ENCODE results near the gene SKIL. TPM values are rescaled to one million over a fixed set of nuclear protein-coding genes. Genes with fewer than 3 reads are reported as not detected.

Gene SKIL
- total RNA-seq, result 10 to 100 TPM; 20.4 to 32.9 TPM

GRCh38 chr3:170357176-170358041 is at the start of gene SKIL:
Gene SKIL (plus strand): TSS chr3:170357715. CDS start chr3:170360332, 2,617 bp downstream.
- Histone ChIP-seq H3K9me3 (no peaks in the 10 kb centered on the region), H3K27me3 (no peaks in the 10 kb centered on the region), H3K36me3 (peaks cover 7% of the 10 kb centered on the region), H3K4me1 (peaks cover 0 to 41% of the 10 kb centered on the region in 2 donors), H3K27ac (peak within 1 kb of the TSS; percentile 99 to 100), H3K4me3 (peak within 1 kb of the TSS; percentile 92 to 99)
- TF ChIP-seq, protein P1, sequence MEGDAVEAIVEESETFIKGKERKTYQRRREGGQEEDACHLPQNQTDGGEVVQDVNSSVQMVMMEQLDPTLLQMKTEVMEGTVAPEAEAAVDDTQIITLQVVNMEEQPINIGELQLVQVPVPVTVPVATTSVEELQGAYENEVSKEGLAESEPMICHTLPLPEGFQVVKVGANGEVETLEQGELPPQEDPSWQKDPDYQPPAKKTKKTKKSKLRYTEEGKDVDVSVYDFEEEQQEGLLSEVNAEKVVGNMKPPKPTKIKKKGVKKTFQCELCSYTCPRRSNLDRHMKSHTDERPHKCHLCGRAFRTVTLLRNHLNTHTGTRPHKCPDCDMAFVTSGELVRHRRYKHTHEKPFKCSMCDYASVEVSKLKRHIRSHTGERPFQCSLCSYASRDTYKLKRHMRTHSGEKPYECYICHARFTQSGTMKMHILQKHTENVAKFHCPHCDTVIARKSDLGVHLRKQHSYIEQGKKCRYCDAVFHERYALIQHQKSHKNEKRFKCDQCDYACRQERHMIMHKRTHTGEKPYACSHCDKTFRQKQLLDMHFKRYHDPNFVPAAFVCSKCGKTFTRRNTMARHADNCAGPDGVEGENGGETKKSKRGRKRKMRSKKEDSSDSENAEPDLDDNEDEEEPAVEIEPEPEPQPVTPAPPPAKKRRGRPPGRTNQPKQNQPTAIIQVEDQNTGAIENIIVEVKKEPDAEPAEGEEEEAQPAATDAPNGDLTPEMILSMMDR (IDR thresholded peaks at IDR 0.05), result no peak
- DNase-seq (ENCODE audit: low spot score), result peak; percentile 98

GRCh38 chr3:170309046-170309445 is 48.5 kb upstream of the SKIL start:
- Histone ChIP-seq H3K9me3 (no peaks in the 10 kb centered on the region), H3K27ac (no peak overlapping the region), H3K27me3 (no peaks in the 10 kb centered on the region), H3K36me3 (no peaks in the 10 kb centered on the region), H3K4me3 (no peak overlapping the region), H3K4me1 (peaks cover 0 to 3% of the 10 kb centered on the region in 2 donors)
- no peak for DNase-seq (ENCODE audit: low spot score)
- TF ChIP-seq, protein P1 (IDR thresholded peaks at IDR 0.05), result no peak

GRCh38 chr3:170317954-170318353 is 39.6 kb upstream of the SKIL start:
- no peaks in the 10 kb centered on the region for H3K9me3 ChIP-seq
- H3K27me3 ChIP-seq, result no peaks in the 10 kb centered on the region
- TF ChIP-seq, protein P1 (IDR thresholded peaks at IDR 0.05), result no peak
- H3K27ac ChIP-seq, result no peak overlapping the region
- no peaks in the 10 kb centered on the region for H3K36me3 ChIP-seq
- H3K4me1 ChIP-seq, result no peaks in the 10 kb centered on the region
- no peak overlapping the region for H3K4me3 ChIP-seq
- no peak for DNase-seq (ENCODE audit: low spot score)

DNA sequence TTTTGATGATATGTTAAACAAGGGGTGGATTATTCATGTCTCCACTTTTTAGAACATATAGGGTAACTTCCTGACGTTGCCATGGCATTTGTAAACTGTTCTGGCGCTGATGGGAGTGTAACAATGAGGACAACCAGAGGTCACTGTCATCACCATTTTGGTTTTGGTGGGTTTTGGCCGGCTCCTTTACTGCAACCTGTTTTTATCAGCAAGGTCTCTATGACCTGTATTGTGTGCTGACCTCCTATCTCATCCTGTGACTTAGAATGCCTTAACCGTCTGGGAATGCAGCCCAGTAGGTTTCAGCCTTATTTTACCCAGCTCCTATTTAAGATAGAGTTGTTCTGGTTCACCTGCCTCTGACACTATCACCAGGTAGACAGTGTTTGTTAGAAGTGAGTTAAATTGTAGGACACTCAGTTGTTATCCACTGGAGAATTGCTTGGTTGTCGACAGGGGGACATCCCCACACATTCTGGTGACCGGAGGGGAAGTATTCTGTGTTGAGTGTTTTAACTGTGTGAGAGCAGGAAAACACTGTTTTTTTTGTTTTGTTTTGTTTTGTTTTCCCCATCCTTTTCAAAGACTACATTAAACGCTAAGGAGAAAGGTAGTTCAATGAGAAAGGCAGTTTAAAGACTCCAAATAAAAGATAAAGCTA is 36.9 kb upstream of the SKIL start:
- Histone ChIP-seq H3K27me3 (no peaks in the 10 kb centered on the region), H3K4me1 (no peaks in the 10 kb centered on the region), H3K36me3 (no peaks in the 10 kb centered on the region), H3K9me3 (no peaks in the 10 kb centered on the region), H3K27ac (no peak overlapping the region), H3K4me3 (no peak overlapping the region)
- no peak for DNase-seq (ENCODE audit: low spot score)
- TF ChIP-seq, protein P1 (IDR thresholded peaks at IDR 0.05), result no peak

DNA sequence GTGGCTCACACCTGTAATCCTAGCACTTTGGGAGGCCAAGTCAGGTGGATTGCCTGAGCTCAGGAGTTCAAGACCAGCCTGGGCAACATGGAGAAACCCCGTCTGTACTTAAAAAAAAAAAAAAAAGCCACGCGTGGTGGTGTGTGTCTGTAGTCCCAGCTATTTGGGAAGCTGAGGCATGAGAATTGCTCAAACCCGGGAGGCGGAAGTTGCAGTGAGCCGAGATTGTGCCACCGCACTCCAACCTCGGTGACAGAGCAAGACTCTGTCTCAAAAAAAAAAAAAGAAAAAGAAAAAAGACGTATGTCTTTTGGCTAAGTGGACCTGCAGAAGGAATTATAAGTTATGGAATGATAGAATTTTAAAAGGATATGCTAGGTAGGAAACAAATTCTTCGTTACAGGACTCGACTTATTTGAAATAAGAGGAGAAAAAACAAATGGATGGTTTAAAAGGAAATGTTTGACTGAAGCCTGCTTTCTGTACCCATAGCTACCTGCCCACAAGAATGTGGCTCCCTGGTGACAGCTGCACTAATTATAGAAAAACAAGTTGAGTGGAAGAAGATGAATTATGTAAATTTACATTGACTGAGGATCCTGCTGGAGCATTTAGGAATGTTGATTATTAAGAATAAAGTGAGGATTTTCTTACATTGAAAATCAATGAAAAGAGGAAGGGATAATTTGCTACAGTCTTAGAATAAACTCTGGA is 36.0 kb upstream of the SKIL start:
- Histone ChIP-seq H3K27me3 (no peaks in the 10 kb centered on the region), H3K27ac (no peak overlapping the region), H3K9me3 (no peaks in the 10 kb centered on the region), H3K4me3 (no peak overlapping the region), H3K4me1 (no peaks in the 10 kb centered on the region), H3K36me3 (no peaks in the 10 kb centered on the region)
- TF ChIP-seq, protein P1 (IDR thresholded peaks at IDR 0.05), result no peak
- DNase-seq (ENCODE audit: low spot score), result no peak
